HL-60 (cell line): ENCODE measurements around the gene PGBD1.

Experiments
- DNase-seq, 2 experiments: peaks; one replicate each; pipeline ENCODE4 v3.0.0-alpha.2; 2010 to 2020; ENCODE audit warnings: low read depth in 1 of 2, low spot score in 1 of 2
- H3K27ac ChIP-seq: fragments of 250-450 bp; sonication (Bioruptor Pico); replicated peaks from 2 replicates; pipeline ENCODE4 v1.5.1; 2020; ENCODE audit warnings: mild to moderate bottlenecking, moderate library complexity
- H3K27me3 ChIP-seq: fragments of 250-450 bp; sonication (Bioruptor Pico); 2 replicates; pipeline ENCODE4 v1.5.1; 2021; ENCODE audit warnings: mild to moderate bottlenecking, moderate library complexity; ENCODE audit not compliant: insufficient read depth, poor library complexity, severe bottlenecking
- H3K4me3 ChIP-seq: replicated peaks from 2 replicates; pipeline ENCODE4 v1.5.1; 2011; ENCODE audit warnings: mild to moderate bottlenecking, control low read depth, low read length; ENCODE audit not compliant: insufficient read depth
- GABPA ChIP-seq: IDR thresholded peaks from 2 replicates; pipeline ENCODE4 v1.6.1; 2012; ENCODE audit warnings: low read depth
- POLR2AphosphoS5 ChIP-seq: IDR thresholded peaks from 2 replicates; pipeline ENCODE4 v1.6.1; 2012; ENCODE audit warnings: low read depth
- SPI1 ChIP-seq: IDR thresholded peaks from 2 replicates; pipeline ENCODE4 v1.6.1; 2012; ENCODE audit warnings: low read depth, mild to moderate bottlenecking, borderline replicate concordance
- TF ChIP-seq, protein P1 (sequence below): IDR thresholded peaks from one replicate; pipeline ENCODE4 v1.5.1; 2011; ENCODE audit warnings: low read length, control low read depth, inconsistent platforms; ENCODE audit not compliant: insufficient read depth
- TF ChIP-seq, protein P2 (sequence below): IDR thresholded peaks from 2 replicates; pipeline ENCODE4 v1.6.1; 2012; ENCODE audit warnings: low read depth; ENCODE audit not compliant: insufficient replicate concordance

The PGBD1 gene

DNA sequence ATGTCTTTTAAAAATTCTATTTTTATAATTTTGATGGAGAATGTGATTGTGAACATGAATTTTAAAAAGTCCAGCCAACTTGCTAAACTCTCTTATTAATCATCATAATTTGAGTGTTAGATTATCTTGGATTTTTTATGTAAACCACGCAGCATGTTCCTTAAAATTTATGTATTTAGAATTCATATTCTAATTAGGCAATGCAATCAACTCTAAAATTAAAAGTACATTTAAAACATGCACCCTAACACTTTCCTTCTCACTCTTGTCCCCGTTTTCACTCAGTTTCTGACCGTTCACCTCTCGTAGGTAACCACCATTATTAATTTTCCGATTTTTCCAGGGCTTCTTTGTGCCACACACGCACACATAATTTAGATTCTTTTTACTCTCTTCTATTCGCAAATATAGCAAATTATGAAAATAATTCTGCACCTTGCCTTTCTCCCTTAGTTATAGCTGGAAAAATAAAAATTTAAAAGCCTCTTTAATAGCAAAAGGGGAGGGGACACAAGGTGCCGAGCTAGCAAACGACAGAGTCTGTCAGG is 68.0 kb downstream of the PGBD1 start:
- TF ChIP-seq GABPA (no peak), SPI1 (no peak), POLR2AphosphoS5 (no peak)
- TF ChIP-seq, protein P1, sequence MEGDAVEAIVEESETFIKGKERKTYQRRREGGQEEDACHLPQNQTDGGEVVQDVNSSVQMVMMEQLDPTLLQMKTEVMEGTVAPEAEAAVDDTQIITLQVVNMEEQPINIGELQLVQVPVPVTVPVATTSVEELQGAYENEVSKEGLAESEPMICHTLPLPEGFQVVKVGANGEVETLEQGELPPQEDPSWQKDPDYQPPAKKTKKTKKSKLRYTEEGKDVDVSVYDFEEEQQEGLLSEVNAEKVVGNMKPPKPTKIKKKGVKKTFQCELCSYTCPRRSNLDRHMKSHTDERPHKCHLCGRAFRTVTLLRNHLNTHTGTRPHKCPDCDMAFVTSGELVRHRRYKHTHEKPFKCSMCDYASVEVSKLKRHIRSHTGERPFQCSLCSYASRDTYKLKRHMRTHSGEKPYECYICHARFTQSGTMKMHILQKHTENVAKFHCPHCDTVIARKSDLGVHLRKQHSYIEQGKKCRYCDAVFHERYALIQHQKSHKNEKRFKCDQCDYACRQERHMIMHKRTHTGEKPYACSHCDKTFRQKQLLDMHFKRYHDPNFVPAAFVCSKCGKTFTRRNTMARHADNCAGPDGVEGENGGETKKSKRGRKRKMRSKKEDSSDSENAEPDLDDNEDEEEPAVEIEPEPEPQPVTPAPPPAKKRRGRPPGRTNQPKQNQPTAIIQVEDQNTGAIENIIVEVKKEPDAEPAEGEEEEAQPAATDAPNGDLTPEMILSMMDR: no peak
- TF ChIP-seq, protein P2, sequence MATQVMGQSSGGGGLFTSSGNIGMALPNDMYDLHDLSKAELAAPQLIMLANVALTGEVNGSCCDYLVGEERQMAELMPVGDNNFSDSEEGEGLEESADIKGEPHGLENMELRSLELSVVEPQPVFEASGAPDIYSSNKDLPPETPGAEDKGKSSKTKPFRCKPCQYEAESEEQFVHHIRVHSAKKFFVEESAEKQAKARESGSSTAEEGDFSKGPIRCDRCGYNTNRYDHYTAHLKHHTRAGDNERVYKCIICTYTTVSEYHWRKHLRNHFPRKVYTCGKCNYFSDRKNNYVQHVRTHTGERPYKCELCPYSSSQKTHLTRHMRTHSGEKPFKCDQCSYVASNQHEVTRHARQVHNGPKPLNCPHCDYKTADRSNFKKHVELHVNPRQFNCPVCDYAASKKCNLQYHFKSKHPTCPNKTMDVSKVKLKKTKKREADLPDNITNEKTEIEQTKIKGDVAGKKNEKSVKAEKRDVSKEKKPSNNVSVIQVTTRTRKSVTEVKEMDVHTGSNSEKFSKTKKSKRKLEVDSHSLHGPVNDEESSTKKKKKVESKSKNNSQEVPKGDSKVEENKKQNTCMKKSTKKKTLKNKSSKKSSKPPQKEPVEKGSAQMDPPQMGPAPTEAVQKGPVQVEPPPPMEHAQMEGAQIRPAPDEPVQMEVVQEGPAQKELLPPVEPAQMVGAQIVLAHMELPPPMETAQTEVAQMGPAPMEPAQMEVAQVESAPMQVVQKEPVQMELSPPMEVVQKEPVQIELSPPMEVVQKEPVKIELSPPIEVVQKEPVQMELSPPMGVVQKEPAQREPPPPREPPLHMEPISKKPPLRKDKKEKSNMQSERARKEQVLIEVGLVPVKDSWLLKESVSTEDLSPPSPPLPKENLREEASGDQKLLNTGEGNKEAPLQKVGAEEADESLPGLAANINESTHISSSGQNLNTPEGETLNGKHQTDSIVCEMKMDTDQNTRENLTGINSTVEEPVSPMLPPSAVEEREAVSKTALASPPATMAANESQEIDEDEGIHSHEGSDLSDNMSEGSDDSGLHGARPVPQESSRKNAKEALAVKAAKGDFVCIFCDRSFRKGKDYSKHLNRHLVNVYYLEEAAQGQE: no peak
- DNase-seq: no peak
- no peaks in the 10 kb centered on the region for H3K27me3 ChIP-seq
- H3K4me3 ChIP-seq: peak overlapping the region; percentile 57
- peak overlapping the region; percentile 80 for H3K27ac ChIP-seq

DNA sequence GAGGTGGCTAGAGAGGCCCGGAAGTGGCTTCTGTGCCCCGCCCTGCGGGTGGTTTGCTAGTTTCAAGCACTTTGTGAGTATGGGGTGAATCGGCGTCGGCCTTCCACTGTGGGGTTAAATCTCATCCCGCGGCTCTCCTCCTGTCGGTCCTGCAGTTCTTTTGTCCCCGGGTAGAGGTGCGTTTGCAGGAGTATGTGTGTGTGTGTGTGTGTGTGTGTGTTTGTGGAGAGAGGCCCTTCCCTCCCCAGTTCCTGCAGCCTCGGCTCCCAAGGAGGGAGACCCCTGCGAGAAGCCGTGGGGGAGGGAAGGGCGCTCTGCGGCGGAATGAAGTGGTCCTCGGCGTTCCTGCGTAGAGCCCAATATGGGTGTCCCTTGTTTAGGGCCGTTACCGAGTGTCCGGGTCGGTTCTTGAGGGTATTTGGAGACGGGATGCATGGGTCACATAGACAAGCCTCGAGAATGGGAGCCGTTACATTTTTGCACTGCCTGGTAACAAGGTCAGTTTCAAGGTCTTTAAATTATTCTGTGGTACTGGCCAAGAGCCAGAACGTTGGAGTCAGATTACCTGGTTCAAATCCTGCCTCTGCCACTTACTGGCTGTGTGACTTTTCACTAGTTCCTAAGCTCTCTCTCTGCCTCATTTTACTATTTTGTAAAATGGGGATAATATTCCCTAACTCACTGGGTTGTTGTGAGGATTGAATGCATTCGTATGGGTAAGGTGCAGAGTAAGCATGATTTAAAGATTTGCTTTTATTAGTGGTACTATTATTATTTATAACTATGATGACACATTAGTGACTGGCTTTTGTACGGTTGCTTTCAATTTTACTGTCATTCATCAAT is 68.7 kb downstream of the PGBD1 start, which contains the start of gene ZKSCAN3:
Gene ZKSCAN3, plus strand, starts transcription at position 56 of the 846 bp plus-strand sequence. CDS start 9,640 bp downstream, outside the sequence.
- peak; percentile 80 to 92 for DNase-seq
- H3K27ac ChIP-seq: peak within 1 kb of the TSS; percentile 80
- H3K4me3 ChIP-seq: peak within 1 kb of the TSS; percentile 57
- TF ChIP-seq GABPA: peak; percentile 81
- TF ChIP-seq, protein P1: no peak
- peak; percentile 82 for TF ChIP-seq POLR2AphosphoS5
- TF ChIP-seq, protein P2: peak; percentile 61
- no peak for TF ChIP-seq SPI1
- no peaks in the 10 kb centered on the region for H3K27me3 ChIP-seq

DNA sequence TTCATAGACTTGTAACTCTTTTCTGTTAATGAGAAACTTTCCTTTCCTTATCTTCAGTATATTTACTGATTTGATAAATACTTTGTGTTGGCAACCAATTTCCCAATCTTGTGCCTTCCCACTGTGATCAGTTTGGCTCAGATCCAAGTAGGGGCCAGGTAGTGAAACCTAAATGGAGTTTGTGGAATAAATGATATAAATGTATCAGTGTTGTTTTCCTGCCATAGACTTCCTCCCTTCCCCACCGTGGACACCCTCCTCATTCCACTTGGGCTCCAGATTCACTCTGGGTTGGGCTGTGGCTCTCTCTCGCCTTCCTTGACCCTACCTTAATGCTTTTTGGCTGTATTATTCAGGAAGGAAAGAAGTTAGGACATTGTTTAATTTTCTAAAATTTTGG is 69.7 kb downstream of the PGBD1 start:
- DNase-seq: no peak
- peak overlapping the region; percentile 80 for H3K27ac ChIP-seq
- H3K4me3 ChIP-seq: no peak overlapping the region
- no peaks in the 10 kb centered on the region for H3K27me3 ChIP-seq
- TF ChIP-seq GABPA (no peak), SPI1 (no peak), POLR2AphosphoS5 (no peak)
- TF ChIP-seq, protein P2: no peak
- TF ChIP-seq, protein P1: no peak
